Keratinocyte (primary cell): ENCODE results near the gene RHNO1. TPM values are rescaled to one million over a fixed set of nuclear protein-coding genes. Genes with fewer than 3 reads are reported as not detected.

ENCODE experiments used
- DNase-seq: peaks from one replicate; pipeline ENCODE4 v3.0.0-alpha.2; 2011; ENCODE audit warnings: low read depth, missing footprints, low spot score
- FAIRE-seq: peaks from 2 replicates; lab custom pipeline; 2011; peaks lifted over from hg19 to GRCh38; lab: Jason Lieb, UNC
- H2AFZ ChIP-seq: 2 replicates; pipeline ENCODE4 v1.6.0; 2012; ENCODE audit warnings: low read length, control low read depth, inconsistent platforms; ENCODE audit not compliant: control insufficient read depth
- H3K27ac ChIP-seq: 2 replicates; pipeline ENCODE4 v1.5.1; 2011; ENCODE audit warnings: low read length; ENCODE audit not compliant: control insufficient read depth, insufficient read depth
- H3K27me3 ChIP-seq: 3 replicates; pipeline ENCODE4 v1.6.0; 2011; ENCODE audit warnings: low read length; ENCODE audit not compliant: control insufficient read depth, insufficient read depth; ENCODE audit errors: extremely low read depth
- H3K36me3 ChIP-seq, 2 experiments: 2 replicates in 1 of 2; 3 replicates in 1 of 2; pipeline ENCODE4 v1.5.1; 2011; ENCODE audit warnings: low read length in 2 of 2, mild to moderate bottlenecking in 1 of 2; ENCODE audit not compliant: control insufficient read depth in 2 of 2, insufficient read depth in 2 of 2; ENCODE audit errors: extremely low read depth in 1 of 2
- H3K4me1 ChIP-seq: 3 replicates; pipeline ENCODE4 v1.5.1; 2011; ENCODE audit warnings: low read length; ENCODE audit not compliant: control insufficient read depth, insufficient read depth; ENCODE audit errors: extremely low read depth
- H3K4me2 ChIP-seq: 3 replicates; pipeline ENCODE4 v1.6.0; 2011; ENCODE audit warnings: low read depth, low read length; ENCODE audit not compliant: control insufficient read depth, insufficient read depth; ENCODE audit errors: extremely low read depth
- H3K4me3 ChIP-seq, 3 experiments: fragments of 200-600 bp in 1 of 3; sonication (generic) in 1 of 3; 2 replicates in 2 of 3; 3 replicates in 1 of 3; pipeline ENCODE4 v1.5.1; 2011 to 2016; ENCODE audit warnings: low read length in 3 of 3, mild to moderate bottlenecking in 3 of 3, control low read depth in 2 of 3, inconsistent platforms in 1 of 3, low read depth in 1 of 3, mixed read lengths in 1 of 3, mixed run types in 1 of 3, moderate library complexity in 1 of 3; ENCODE audit not compliant: control insufficient read depth in 2 of 3, insufficient read depth in 2 of 3; ENCODE audit errors: extremely low read depth in 1 of 3
- H3K79me2 ChIP-seq: 2 replicates; pipeline ENCODE4 v1.6.0; 2012; ENCODE audit warnings: low read length; ENCODE audit not compliant: control insufficient read depth, insufficient read depth
- H3K9ac ChIP-seq: 3 replicates; pipeline ENCODE4 v1.6.0; 2011; ENCODE audit warnings: low read length; ENCODE audit not compliant: control insufficient read depth, insufficient read depth; ENCODE audit errors: extremely low read depth
- H3K9me1 ChIP-seq: 3 replicates; pipeline ENCODE4 v1.6.0; 2011; ENCODE audit warnings: low read length; ENCODE audit not compliant: control insufficient read depth, insufficient read depth; ENCODE audit errors: extremely low read depth
- H3K9me3 ChIP-seq: 2 replicates; pipeline ENCODE4 v1.5.1; 2012; ENCODE audit warnings: low read depth, low read length; ENCODE audit not compliant: control insufficient read depth
- H4K20me1 ChIP-seq: 3 replicates; pipeline ENCODE4 v1.6.0; 2011; ENCODE audit warnings: low read length; ENCODE audit not compliant: control insufficient read depth, insufficient read depth; ENCODE audit errors: extremely low read depth
- CTCF ChIP-seq, 3 experiments: IDR thresholded peaks in 1 of 3; conservative IDR thresholded peaks in 1 of 3; optimal IDR thresholded peaks in 1 of 3; 2 replicates in 2 of 3; 3 replicates in 1 of 3; pipeline versions ENCODE3 to v1.5.1; 2011; ENCODE audit warnings: low read length in 3 of 3, mild to moderate bottlenecking in 3 of 3, moderate library complexity in 2 of 3, control low read depth in 1 of 3, inconsistent platforms in 1 of 3; ENCODE audit not compliant: insufficient read depth in 2 of 3; ENCODE audit errors: extremely low read depth in 1 of 3
- EZH2 ChIP-seq: IDR thresholded peaks from one replicate; pipeline ENCODE4 v1.6.1; 2012; ENCODE audit warnings: inconsistent platforms, mild to moderate bottlenecking, low read length, moderate library complexity
- dilution Hi-C: fragments of 300-500 bp; cut with MboI; formaldehyde crosslinking; loops from one replicate; pipeline ENCODE4 v1.7.0; 2020; ENCODE audit warnings: low sequenced_read_pairs; ENCODE audit not compliant: extremely low pct_ligation_motif_present
- polyA plus RNA-seq, 5 experiments: library from polyadenylated mRNA; depleted of rRNA in 3 of 5; stranded (reverse) in 3 of 5; stranded (forward) in 1 of 5; unstranded in 1 of 5; fragments of >200 nt; gene quantifications; 1 replicate in 1 of 5; 2 replicates in 3 of 5; 3 replicates in 1 of 5; pipeline versions ENCODE4 v1.2.1 to v1.2.3, GENCODE V29; 2011 to 2012; ENCODE audit warnings: missing spikeins in 2 of 5, low read depth in 1 of 5, low replicate concordance in 1 of 5

The RHNO1 gene
- polyA plus RNA-seq, 1 donor (not counting 4 experiments of a cell fraction or from before 2014, with no cell fraction given): 25.6 TPM

GRCh38 chr12:2832550-2833127 lies 44.4 kb upstream of the RHNO1 start:
- dilution Hi-C loops: no loop called here
- Histone ChIP-seq H3K27me3 (no peaks in the 10 kb centered on the region), H3K79me2 (no peaks in the 10 kb centered on the region), H3K9ac (no peak overlapping the region), H2AFZ (no peak overlapping the region), H3K36me3 (peaks cover 0 to 11% of the 10 kb centered on the region in 2 experiments), H3K9me3 (no peaks in the 10 kb centered on the region), H4K20me1 (no peaks in the 10 kb centered on the region), H3K4me3 (no peak overlapping the region), H3K27ac (no peak overlapping the region), H3K4me1 (peaks cover 5% of the 10 kb centered on the region), H3K9me1 (no peaks in the 10 kb centered on the region), H3K4me2 (no peak overlapping the region)
- no peak for DNase-seq
- FAIRE-seq: no peak
- no peak for TF ChIP-seq CTCF (optimal IDR thresholded peaks at IDR 0.05 in 1 of 3, IDR thresholded peaks at IDR 0.05 in 1 of 3, conservative IDR thresholded peaks at IDR 0.05 in 1 of 3; ENCODE audit: extremely low read depth in 1 of 3, insufficient read depth in 2 of 3, low read length in 3 of 3)
- no peak for TF ChIP-seq EZH2

GRCh38 chr12:2833327-2833726 lies 43.7 kb upstream of the RHNO1 start:
- Histone ChIP-seq H3K36me3 (peaks cover 0 to 5% of the 10 kb centered on the region in 2 experiments), H4K20me1 (no peaks in the 10 kb centered on the region), H3K9me3 (no peaks in the 10 kb centered on the region), H2AFZ (no peak overlapping the region), H3K27me3 (no peaks in the 10 kb centered on the region), H3K9me1 (no peaks in the 10 kb centered on the region), H3K4me2 (no peak overlapping the region), H3K4me1 (peaks cover 5% of the 10 kb centered on the region), H3K79me2 (no peaks in the 10 kb centered on the region), H3K4me3 (no peak overlapping the region), H3K9ac (no peak overlapping the region), H3K27ac (no peak overlapping the region)
- dilution Hi-C loops: no loop called here
- DNase-seq (no peak), FAIRE-seq (peak; percentile 62)
- no peak for TF ChIP-seq EZH2
- no peak for TF ChIP-seq CTCF (optimal IDR thresholded peaks at IDR 0.05 in 1 of 3, IDR thresholded peaks at IDR 0.05 in 1 of 3, conservative IDR thresholded peaks at IDR 0.05 in 1 of 3; ENCODE audit: extremely low read depth in 1 of 3, insufficient read depth in 2 of 3, low read length in 3 of 3)
